GM21515 (cell line): Measurements from ENCODE around the gene CERS4.
"Not testable (repeated sequence)": the region's sequence is repeated elsewhere in the genome, so short reads cannot be mapped to it uniquely, and the experiment has no call there.

Experiments
- ATAC-seq: cut with Tn5 transposase; IDR thresholded peaks from one replicate; pipeline ENCODE4 v1.9.1; 2021; ENCODE audit not compliant: unreplicated experiment

CERS4 gene

DNA sequence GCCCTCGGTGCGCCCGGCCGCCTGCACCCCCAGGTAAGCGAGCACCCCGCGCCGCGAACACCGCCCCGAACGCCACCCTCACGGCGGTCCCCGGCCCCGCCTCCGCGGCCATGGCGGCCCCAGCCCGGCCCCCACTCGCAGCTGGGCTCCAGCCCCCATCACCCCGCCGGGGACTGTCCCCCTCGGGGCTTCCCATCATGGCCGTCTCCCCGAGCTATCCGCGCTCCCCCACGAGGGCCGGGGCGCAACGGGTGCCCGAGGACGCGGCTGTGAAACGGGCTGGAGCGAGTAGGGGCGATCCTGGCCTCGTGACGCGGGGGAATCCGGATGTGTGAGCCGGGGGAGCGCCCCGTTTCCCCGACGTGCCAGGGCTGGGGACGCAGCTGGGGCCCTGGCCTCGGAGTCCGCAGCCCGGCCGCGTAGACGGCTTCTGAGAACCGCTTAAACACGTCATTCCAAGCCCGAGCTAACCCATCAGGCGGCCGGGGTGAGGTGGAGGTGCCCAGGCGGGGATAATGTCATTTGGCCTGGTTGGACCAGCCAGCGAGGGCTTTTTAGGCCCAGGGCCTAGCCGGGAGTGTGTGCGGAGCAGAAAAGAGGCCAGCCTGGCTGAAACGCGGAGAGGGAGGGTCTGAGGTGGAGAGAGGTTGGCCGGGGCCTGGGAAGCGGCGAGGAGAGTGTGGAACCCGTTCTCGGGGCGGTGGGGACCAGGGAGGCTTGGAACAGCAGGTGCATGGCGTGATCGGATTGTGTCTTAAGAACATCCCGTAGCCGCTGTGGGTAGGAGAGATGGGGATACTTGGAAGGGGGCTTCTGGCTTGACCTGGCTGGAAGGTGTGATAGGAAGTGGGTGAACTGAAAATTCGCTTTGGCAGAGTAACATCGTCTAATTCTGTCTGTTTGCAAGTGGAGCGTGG is 550 bp downstream of the CERS4 start:
- no peak for ATAC-seq

- no peak for ATAC-seq
Observed at GRCh38 chr19:8210421-8211101, 1.4 kb downstream of the CERS4 start.

DNA sequence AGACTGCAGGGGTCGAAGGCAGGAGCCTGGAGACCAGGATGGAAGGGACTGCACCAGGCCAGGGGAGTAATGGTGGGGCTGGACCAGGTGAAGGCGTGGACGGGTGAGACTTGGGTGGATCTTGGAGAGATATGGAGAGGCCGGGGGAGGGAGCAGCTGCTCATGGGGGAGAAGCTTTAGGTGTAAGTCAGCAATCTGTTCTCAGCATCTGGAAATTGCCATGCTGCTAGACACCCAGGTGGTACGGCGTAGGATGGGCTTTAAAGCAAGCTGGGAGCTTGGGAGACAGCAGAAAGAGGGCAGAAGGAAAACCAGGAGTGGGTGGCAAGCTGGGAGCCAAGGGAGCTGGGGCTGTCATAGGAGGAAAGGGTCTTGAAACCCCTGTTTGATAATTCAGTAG is 3.0 kb downstream of the CERS4 start:
- ATAC-seq, result no peak

DNA sequence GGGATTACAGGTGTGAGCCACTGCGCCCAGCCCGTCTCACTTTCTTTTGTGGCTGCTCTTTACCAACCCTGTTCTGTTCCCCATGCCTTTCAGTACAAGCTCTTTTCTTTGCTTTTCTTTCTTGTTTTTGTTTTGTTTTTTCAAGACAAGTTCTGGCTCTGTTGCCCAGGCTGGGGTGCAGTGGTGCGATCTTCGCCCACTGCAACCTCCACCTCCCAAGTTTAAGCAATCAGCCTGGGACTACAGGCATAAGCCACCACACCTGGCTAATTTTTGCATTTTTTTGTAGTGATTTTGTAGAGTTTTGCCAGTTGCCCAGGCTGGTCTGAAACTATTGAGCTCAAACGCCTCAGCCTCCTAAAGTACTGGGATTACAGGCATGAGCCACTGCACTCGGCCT is 3.7 kb downstream of the CERS4 start:
- no peak for ATAC-seq

GRCh38 chr19:8213827-8214672 is 4.9 kb downstream of the CERS4 start:
- ATAC-seq, result no peak

- no peak for ATAC-seq
Observed at GRCh38 chr19:8214802-8215201, 5.6 kb downstream of the CERS4 start.

DNA sequence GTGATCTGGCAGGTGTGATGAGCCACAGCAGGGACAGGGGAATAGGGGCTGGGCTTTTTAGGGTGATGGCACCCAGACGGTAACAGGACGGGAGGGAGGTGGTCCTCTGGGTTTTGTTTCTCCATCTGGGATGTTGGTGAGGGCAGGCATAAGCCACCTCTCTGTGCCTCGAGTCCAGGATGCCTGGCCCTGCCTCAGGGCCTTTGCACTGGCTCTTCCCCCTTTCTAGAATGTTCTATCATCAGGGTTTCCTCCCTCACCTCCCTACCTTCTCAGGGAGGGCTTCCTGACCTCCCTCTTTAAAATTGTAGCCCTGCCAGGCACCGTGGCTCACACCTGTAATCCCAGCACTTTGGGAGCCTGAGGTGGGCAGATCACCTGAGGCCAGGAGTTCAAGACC is 6.6 kb downstream of the CERS4 start:
- ATAC-seq, result no peak

DNA sequence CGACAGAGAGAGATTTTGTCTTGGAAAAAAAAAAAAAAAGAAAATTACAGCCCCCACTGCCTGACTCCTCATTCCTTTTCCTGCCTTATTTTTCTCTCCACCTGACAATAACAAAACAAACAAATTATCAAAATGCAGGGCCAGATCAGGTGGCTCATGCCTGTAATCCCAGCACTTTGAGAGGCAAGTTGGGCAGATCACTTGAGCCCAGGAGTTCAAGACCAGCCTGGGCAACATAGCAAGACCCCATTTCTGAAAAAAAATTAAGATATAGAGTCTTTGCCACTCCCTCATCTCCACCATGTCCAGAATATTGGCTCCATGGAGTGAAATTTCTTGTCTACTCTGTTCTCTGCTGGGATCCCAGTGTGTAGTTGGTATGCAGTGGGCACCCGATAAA is 7.2 kb downstream of the CERS4 start:
- no peak for ATAC-seq

DNA sequence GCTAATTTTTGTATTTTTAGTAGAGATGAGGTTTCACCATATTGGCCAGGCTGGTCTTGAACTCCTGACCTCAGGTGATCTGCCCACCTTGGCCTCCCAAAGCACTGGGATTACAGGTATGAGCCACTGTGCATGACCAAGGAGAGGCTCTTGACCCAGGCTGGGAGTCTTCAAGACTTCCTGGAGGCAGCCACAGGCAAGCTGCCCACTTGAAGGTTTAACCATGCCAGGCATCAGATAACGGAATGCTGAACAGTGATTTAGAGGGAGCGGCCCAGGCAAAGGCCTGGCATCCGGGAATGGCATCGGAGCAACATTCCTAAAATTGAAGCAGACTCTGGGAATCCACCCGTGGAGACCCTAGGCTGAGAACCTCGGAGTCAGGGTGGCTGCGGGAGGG is 9.0 kb downstream of the CERS4 start:
- ATAC-seq, result not testable (repeated sequence)

DNA sequence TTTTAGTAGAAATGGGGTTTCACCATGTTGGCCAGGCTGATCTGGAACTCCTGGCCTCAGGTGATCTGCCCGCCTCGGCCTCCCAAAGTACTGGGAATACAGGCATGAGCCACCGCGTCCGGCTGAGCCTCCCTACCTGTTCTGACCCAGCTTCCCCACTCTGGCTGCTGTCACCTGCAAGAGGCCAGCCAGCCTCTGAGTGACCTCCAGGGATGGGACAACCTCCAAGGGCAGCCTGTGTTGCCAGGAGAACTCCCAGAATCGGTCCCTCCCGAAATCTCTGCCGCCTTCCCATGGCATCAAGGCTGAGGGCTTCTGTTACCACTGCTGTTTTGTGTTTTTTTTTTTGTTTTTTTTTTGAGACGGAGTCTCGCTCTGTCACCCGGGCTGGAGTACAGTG is 11.3 kb downstream of the CERS4 start:
- ATAC-seq, result no peak

DNA sequence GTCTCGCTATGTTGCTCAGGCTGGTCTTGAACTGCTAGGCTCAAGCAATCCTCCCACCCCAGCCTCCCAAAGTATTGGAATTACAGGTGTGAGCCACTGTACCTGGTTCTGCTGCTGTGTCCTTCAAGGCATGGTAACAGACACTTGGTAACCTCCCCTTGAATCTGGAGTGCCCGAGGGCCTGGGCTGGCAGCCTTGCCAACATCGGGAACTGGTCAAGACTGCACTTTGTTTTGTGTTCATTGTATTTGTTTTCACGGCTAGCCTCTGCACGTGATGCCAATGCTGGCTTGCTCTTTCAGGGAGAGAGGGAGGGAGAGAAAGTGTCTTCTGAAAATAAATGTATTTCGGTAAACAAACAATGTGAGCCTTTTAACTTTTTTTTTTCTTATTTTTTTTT is 12.0 kb downstream of the CERS4 start:
- no peak for ATAC-seq

- ATAC-seq, result not testable (repeated sequence)
Observed at GRCh38 chr19:8223442-8223841, 14.3 kb downstream of the CERS4 start.

GRCh38 chr19:8224394-8225145 is 15.4 kb downstream of the CERS4 start:
- no peak for ATAC-seq

DNA sequence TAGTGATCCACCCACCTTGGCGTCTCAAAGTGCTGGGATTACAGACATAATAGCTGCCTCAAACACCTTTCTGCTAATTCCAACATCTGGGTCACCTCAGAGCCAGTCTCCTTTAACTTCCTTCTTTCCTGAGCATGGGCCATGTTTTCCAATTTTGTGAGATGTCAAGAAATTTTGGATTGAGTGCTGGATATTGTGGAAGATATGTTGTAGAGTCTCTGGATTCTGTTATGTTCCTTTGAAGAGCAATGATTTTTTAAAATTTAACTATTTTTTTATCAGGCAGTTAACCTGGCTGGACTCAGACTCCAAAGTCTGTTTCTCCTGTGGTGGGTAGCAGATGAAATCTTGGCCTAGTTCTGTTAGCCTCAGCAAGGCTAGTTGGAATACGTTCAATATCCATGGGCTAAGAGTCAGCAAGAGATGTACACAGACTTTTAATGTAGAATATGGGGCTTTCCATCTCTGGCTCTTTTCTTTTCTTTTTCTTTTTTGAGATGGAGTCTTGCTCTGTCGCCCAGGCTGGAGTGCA is 22.0 kb downstream of the CERS4 start:
- no peak for ATAC-seq

GRCh38 chr19:8233370-8233769 is 24.2 kb downstream of the CERS4 start:
- ATAC-seq, result no peak

DNA sequence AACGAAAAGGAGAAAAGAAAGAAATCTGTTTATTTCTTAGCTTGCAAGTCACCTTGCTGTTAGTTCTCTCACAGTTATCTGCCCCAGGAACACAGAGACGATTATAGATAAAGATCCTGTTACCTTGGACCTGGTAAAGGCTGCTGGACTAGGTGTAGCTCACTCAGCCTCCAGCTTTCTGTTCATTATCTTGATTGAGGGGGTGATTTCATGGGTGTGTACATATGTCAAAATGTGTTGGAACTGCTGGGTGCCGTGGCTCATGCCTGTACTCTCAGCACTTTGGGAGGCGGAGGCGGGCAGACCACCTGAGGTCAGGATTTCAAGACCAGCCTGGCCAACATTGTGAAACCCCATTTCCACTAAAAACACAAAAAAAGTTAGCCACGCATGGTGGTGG is 27.9 kb downstream of the CERS4 start:
- no peak for ATAC-seq

- ATAC-seq, result no peak
Observed at GRCh38 chr19:8238251-8238650, 29.1 kb downstream of the CERS4 start.

- ATAC-seq, result no peak
Observed at GRCh38 chr19:8239528-8240273, 30.5 kb downstream of the CERS4 start.

DNA sequence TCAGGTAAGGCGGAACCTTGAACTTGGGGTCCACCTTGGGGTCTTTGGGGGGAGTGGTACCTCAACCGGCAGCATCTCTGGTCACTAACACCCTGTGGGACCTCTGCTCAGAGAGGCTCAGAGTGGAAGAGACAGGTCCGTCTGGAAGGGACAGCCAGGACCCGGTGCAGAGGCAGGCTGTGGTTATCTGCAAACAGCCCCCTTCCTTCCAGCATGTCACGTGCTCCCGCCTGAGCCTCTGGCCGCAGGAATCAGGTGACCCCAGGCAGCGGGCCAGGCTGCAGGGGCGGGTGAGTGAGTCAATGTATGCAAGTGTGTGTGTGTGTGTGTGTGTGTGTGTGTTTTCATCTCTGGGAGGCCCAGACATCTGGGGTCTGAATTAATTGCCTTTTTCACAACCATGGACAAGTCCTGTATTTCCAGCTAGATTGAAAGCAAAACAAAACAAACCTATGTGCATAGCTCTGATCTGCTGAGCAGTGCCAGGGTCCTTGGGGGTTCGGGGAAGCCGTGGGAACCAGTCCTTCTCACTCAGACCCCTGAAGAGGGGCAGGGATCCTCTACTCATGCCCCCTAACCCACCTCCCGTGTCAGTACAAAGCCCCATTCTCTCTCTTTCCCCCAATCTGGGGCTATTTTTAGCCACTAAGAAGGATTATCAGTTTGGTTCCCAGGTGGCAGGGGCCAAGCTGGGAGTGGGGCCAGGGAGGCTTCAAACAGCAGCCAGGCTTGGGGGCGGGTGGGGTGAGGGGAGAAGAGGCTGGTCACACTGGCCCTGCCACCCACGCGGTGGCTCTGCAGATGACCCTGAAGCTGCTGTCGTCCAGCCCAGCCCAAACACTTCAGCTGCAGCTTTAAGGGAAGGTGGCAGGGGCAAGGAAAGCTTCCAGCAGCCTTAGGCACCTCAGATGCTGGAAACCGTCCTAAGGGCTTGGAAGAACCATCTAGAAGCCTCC is 31.4 kb downstream of the CERS4 start:
- ATAC-seq, result no peak
